Lung (tissue), 12 donors: ENCODE data around the gene APOBEC3G. TPM values are rescaled to one million over a fixed set of nuclear protein-coding genes. Genes with fewer than 3 reads are reported as not detected.

Experiments used
- ATAC-seq: fragments of 200-7000 bp; cut with Tn5 transposase; one replicate; pipeline ENCODE4 v1.9.1; 2020; ENCODE audit warnings: moderate number of reproducible peaks; ENCODE audit not compliant: insufficient read depth, low FRiP score
- DNase-seq, 3 donors: peaks; one replicate each; pipeline ENCODE4 v3.0.0-alpha.2; 2013 to 2017
- H3K27ac ChIP-seq, 2 donors: one replicate each; pipeline ENCODE4 v1.5.1; 2013; ENCODE audit warnings: mild to moderate bottlenecking in 2 of 2, moderate library complexity in 2 of 2, control low read depth in 1 of 2, inconsistent platforms in 1 of 2, low read depth in 1 of 2, low read length in 1 of 2
- H3K27me3 ChIP-seq, 3 donors: one replicate each; pipeline ENCODE4 v1.5.1; 2013; ENCODE audit warnings: low read length in 2 of 3; ENCODE audit not compliant: control insufficient read depth in 3 of 3, insufficient read depth in 3 of 3
- H3K36me3 ChIP-seq, 4 donors: one replicate each; pipeline ENCODE4 v1.5.1; 2013; ENCODE audit warnings: low read length in 4 of 4, mild to moderate bottlenecking in 1 of 4, moderate library complexity in 1 of 4; ENCODE audit not compliant: control insufficient read depth in 4 of 4, insufficient read depth in 4 of 4
- H3K4me1 ChIP-seq, 5 donors: one replicate each; pipeline ENCODE4 v1.5.1; 2013; ENCODE audit warnings: low read length in 5 of 5, mild to moderate bottlenecking in 2 of 5, moderate library complexity in 1 of 5; ENCODE audit not compliant: control insufficient read depth in 5 of 5, insufficient read depth in 5 of 5
- H3K4me3 ChIP-seq: one replicate; pipeline ENCODE4 v1.5.1; 2013; ENCODE audit warnings: mild to moderate bottlenecking, control low read depth, moderate library complexity
- H3K9ac ChIP-seq, 2 donors: one replicate each; pipeline ENCODE4 v1.5.1; 2013; ENCODE audit warnings: low read length in 2 of 2, control low read depth in 1 of 2; ENCODE audit not compliant: insufficient read depth in 1 of 2
- H3K9me3 ChIP-seq, 4 donors: one replicate each; pipeline ENCODE4 v1.5.1; 2013; ENCODE audit warnings: low read length in 3 of 4, mild to moderate bottlenecking in 1 of 4, moderate library complexity in 1 of 4; ENCODE audit not compliant: control insufficient read depth in 4 of 4, insufficient read depth in 3 of 4
- WGBS, 2 donors: extraction: QIAGEN DNeasy Blood & Tissue Kit; methylation state at CpG; one replicate each; pipeline ENCODE4 v1.1.7; 2013; 5-methylcytosine and 5-hydroxymethylcytosine counted together
- polyA plus RNA-seq, 2 donors: library from polyadenylated mRNA; stranded (reverse); fragments of 200-250 nt; gene quantifications; one replicate each; pipeline ENCODE4 v1.2.1, GENCODE V29; 2013
- total RNA-seq, 2 donors: library from RNA; depleted of rRNA in 1 of 2; stranded (reverse); fragments of >200 nt in 1 of 2; gene quantifications; one replicate each; pipeline ENCODE4 v1.2.1, GENCODE V29; 2014 to 2021
- TF ChIP-seq, protein P1 (sequence below): IDR thresholded peaks from 2 replicates; pipeline ENCODE4 v1.5.1; 2012; ENCODE audit warnings: mild to moderate bottlenecking; ENCODE audit errors: control extremely low read depth, extremely low read depth
- donor health status: control.
- donor health status: control.
- donor health status: Bipolar disorder and iron deficiency.
- donor health status: healthy.
- donor health status: DM: yes; HTN: yes; CAD: no.

The APOBEC3G gene
- total and polyA plus RNA-seq, 4 donors = 6.5 to 15.5 (median 14.0) TPM

DNA sequence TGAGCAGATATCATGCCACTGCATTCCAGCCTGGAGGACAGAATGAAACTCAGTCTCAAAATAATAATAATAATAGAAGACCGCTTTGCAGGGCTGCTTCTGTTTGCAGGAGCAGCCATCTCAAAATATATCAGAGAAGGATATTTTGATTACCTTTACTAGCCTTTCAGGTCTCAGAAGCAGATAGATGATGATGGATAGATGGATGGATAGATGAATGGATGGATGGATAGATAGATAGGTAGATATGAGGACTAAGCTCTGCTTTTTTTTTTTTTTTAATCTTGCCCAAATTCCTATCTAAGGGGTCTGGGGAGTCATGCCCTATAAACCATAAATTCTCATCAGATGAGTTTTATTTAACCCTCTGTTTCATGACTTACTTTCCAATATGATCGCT lies 38.5 kb downstream of the APOBEC3G start:
- Histone ChIP-seq H3K36me3 (no peaks in the 10 kb centered on the region), H3K9me3 (no peaks in the 10 kb centered on the region), H3K27me3 (peaks cover 0 to 34% (median 25%) of the 10 kb centered on the region in 3 donors), H3K9ac (no peak overlapping the region), H3K27ac (no peak overlapping the region), H3K4me1 (no peaks in the 10 kb centered on the region), H3K4me3 (no peak overlapping the region)
- WGBS, 2 donors = 84 to 92% methylated on average over 2 of the region's 2 CpGs
- no peak for DNase-seq
- no peak for ATAC-seq
- TF ChIP-seq, protein P1, sequence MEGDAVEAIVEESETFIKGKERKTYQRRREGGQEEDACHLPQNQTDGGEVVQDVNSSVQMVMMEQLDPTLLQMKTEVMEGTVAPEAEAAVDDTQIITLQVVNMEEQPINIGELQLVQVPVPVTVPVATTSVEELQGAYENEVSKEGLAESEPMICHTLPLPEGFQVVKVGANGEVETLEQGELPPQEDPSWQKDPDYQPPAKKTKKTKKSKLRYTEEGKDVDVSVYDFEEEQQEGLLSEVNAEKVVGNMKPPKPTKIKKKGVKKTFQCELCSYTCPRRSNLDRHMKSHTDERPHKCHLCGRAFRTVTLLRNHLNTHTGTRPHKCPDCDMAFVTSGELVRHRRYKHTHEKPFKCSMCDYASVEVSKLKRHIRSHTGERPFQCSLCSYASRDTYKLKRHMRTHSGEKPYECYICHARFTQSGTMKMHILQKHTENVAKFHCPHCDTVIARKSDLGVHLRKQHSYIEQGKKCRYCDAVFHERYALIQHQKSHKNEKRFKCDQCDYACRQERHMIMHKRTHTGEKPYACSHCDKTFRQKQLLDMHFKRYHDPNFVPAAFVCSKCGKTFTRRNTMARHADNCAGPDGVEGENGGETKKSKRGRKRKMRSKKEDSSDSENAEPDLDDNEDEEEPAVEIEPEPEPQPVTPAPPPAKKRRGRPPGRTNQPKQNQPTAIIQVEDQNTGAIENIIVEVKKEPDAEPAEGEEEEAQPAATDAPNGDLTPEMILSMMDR = no peak

DNA sequence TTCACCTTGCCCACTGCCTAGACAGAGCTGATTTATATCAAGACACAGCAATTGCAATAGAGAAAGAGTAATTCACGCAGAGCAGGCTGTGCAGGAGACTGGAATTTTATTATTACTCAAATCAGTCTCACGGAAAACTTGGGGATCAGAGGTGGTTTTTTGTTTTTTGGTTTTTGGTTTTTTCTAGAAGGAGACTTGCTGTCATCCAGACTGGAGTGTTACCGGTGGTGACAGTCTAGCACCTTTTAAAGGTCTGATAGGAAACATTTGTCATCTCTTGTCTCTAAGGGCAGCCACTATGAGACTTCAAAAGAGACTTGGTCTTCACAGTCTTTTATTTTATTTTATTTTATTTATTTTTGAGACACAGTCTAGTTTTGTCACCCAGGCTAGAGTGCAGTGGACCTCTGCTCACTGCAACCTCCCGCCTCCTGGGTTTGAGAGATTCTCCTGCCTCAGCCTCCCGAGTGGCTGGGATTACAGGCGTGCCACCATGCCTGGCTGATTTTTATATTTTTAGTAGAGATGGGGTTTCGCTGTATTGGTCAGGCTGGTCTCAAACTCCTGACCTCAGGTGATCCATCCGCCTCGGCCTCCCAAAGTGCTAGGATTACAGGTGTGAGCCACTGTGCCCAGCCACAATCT lies 39.0 kb downstream of the APOBEC3G start:
- H3K27ac ChIP-seq = no peak overlapping the region
- no peak overlapping the region for H3K9ac ChIP-seq
- whole genome bisulfite sequencing, 2 donors = 70 to 87% methylated on average over 9 of the region's 9 CpGs
- no peaks in the 10 kb centered on the region for H3K4me1 ChIP-seq
- H3K4me3 ChIP-seq = no peak overlapping the region
- TF ChIP-seq, protein P1 = no peak
- no peak for DNase-seq
- no peaks in the 10 kb centered on the region for H3K36me3 ChIP-seq
- H3K9me3 ChIP-seq = no peaks in the 10 kb centered on the region
- H3K27me3 ChIP-seq = peaks cover 0 to 32% (median 25%) of the 10 kb centered on the region in 3 donors
- ATAC-seq = no peak

DNA sequence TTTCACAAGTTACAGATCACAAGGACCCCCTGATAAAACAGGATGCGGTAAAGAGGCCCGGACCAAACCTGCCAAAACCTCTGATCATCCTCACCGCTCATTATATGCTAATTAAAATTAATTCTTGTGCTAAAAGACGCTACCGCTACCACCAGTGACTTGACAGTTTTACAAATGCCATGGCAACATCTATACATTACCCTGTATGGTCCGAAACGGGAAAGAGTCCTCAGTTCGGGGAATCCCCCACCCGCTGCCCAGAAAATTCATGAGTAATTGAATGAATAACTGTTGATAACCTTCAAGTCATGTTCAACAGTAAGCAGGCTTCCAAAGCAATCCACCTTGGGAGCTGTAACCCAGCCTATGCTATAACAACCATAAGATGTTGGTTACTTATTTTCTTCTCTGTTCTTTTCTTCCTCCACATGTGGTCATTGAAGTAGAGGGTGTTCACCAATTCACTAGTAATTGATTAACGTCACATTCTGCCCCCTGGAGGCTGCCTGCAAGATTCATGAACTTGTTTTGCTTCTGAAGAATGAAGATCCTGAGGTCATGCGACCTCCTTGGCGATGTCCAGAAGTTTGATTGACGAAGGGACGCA lies 40.6 kb downstream of the APOBEC3G start:
- peak; percentile 27 for ATAC-seq
- Histone ChIP-seq H3K4me1 (no peaks in the 10 kb centered on the region), H3K27ac (no peak overlapping the region), H3K27me3 (peaks cover 0 to 32% (median 25%) of the 10 kb centered on the region in 3 donors), H3K36me3 (no peaks in the 10 kb centered on the region), H3K9me3 (no peaks in the 10 kb centered on the region), H3K4me3 (no peak overlapping the region), H3K9ac (no peak overlapping the region)
- peak; percentile 40 to 65 (median 48) for DNase-seq
- WGBS, 2 donors = 54 to 66% methylated on average over 14 of the region's 14 CpGs
- TF ChIP-seq, protein P1 = peak; percentile 40
